GM19452 (cell line): ENCODE results near the gene GIPR.
A peak's percentile ranks its signal among the peaks of the same experiment; 100 is the strongest.
"Not testable (repeated sequence)": the region's sequence is repeated elsewhere in the genome, so short reads cannot be mapped to it uniquely, and the experiment has no call there.

Experiments used
- ATAC-seq: cut with Tn5 transposase; IDR thresholded peaks from one replicate; pipeline ENCODE4 v1.9.1; 2021; ENCODE audit not compliant: unreplicated experiment

Gene GIPR

GRCh38 chr19:45645068-45645630, 22.9 kb upstream of the GIPR start:
- ATAC-seq: no peak

- no peak for ATAC-seq
Measured at GRCh38 chr19:45645631-45646344, 22.2 kb upstream of the GIPR start.

GRCh38 chr19:45646345-45646698, 21.7 kb upstream of the GIPR start:
- ATAC-seq: no peak

- no peak for ATAC-seq
Measured at GRCh38 chr19:45650722-45651121, 17.3 kb upstream of the GIPR start.

- ATAC-seq: no peak
Measured at GRCh38 chr19:45653634-45654033, 14.4 kb upstream of the GIPR start.

GRCh38 chr19:45655073-45655472, 12.9 kb upstream of the GIPR start:
- no peak for ATAC-seq

GRCh38 chr19:45657520-45658167, 10.4 kb upstream of the GIPR start:
- no peak for ATAC-seq

GRCh38 chr19:45659096-45659729, 8.8 kb upstream of the GIPR start:
- ATAC-seq: no peak

GRCh38 chr19:45660636-45661035, 7.4 kb upstream of the GIPR start:
- no peak for ATAC-seq

- ATAC-seq: no peak
Measured at GRCh38 chr19:45663800-45664199, 4.2 kb upstream of the GIPR start.

GRCh38 chr19:45664575-45664974, 3.4 kb upstream of the GIPR start:
- no peak for ATAC-seq

GRCh38 chr19:45668342-45668871, 386 bp downstream of the GIPR start:
- no peak for ATAC-seq

GRCh38 chr19:45670670-45671453, 2.8 kb downstream of the GIPR start:
- ATAC-seq: no peak

GRCh38 chr19:45674946-45675345, 6.9 kb downstream of the GIPR start:
- no peak for ATAC-seq

- no peak for ATAC-seq
Measured at GRCh38 chr19:45676851-45677263, 8.8 kb downstream of the GIPR start.

- ATAC-seq: no peak
Measured at GRCh38 chr19:45677351-45678230, 9.6 kb downstream of the GIPR start.

GRCh38 chr19:45681391-45682015, 13.5 kb downstream of the GIPR start:
- ATAC-seq: peak; percentile 62

GRCh38 chr19:45682117-45682516, 14.1 kb downstream of the GIPR start:
- ATAC-seq: no peak

- no peak for ATAC-seq
Measured at GRCh38 chr19:45682908-45683307, 14.9 kb downstream of the GIPR start.

GRCh38 chr19:45685045-45685444, 17.0 kb downstream of the GIPR start:
- ATAC-seq: not testable (repeated sequence)
